HG03196 (cell line): ENCODE results near the gene IMMP2L.

ENCODE experiments used
- ATAC-seq: cut with Tn5 transposase; IDR thresholded peaks from one replicate; pipeline ENCODE4 v1.9.1; 2021; ENCODE audit not compliant: unreplicated experiment

IMMP2L gene

GRCh38 chr7:110771717-110772116, 790.6 kb downstream of the IMMP2L start:
- no peak for ATAC-seq

GRCh38 chr7:110767550-110768110, 794.7 kb downstream of the IMMP2L start:
- ATAC-seq = no peak

GRCh38 chr7:110766864-110767263, 795.4 kb downstream of the IMMP2L start:
- ATAC-seq = no peak

GRCh38 chr7:110764852-110765251, 797.4 kb downstream of the IMMP2L start:
- no peak for ATAC-seq

- no peak for ATAC-seq
Observed at GRCh38 chr7:110762546-110763225, 799.6 kb downstream of the IMMP2L start.

GRCh38 chr7:110760341-110760740, 802.0 kb downstream of the IMMP2L start:
- ATAC-seq = no peak

- ATAC-seq = no peak
Observed at GRCh38 chr7:110759069-110759468, 803.2 kb downstream of the IMMP2L start.

- no peak for ATAC-seq
Observed at GRCh38 chr7:110754649-110755048, 807.6 kb downstream of the IMMP2L start.

- no peak for ATAC-seq
Observed at GRCh38 chr7:110750931-110751605, 811.2 kb downstream of the IMMP2L start.

- ATAC-seq = no peak
Observed at GRCh38 chr7:110733221-110733620, 829.1 kb downstream of the IMMP2L start.

GRCh38 chr7:110724811-110725210, 837.5 kb downstream of the IMMP2L start:
- ATAC-seq = no peak

- ATAC-seq = no peak
Observed at GRCh38 chr7:110721395-110721794, 840.9 kb downstream of the IMMP2L start.

- no peak for ATAC-seq
Observed at GRCh38 chr7:110720626-110721025, 841.7 kb downstream of the IMMP2L start.

GRCh38 chr7:110719741-110720140, 842.6 kb downstream of the IMMP2L start:
- no peak for ATAC-seq

- no peak for ATAC-seq
Observed at GRCh38 chr7:110718503-110719205, 843.6 kb downstream of the IMMP2L start.

- ATAC-seq = no peak
Observed at GRCh38 chr7:110704225-110704624, 858.1 kb downstream of the IMMP2L start.

- no peak for ATAC-seq
Observed at GRCh38 chr7:110698576-110698975, 863.7 kb downstream of the IMMP2L start.

GRCh38 chr7:110693344-110693743, 868.9 kb downstream of the IMMP2L start:
- ATAC-seq = no peak

- ATAC-seq = no peak
Observed at GRCh38 chr7:110688908-110689307, 873.4 kb downstream of the IMMP2L start.

- ATAC-seq = no peak
Observed at GRCh38 chr7:110685899-110686298, 876.4 kb downstream of the IMMP2L start.

GRCh38 chr7:110681941-110682340, 880.4 kb downstream of the IMMP2L start:
- ATAC-seq = no peak

GRCh38 chr7:110677405-110677804, 884.9 kb downstream of the IMMP2L start:
- ATAC-seq = no peak
